K562 (cell line): ENCODE results near the gene NRCAM. TPM values are rescaled to one million over a fixed set of nuclear protein-coding genes. Genes with fewer than 3 reads are reported as not detected.

ENCODE experiments used
- ATAC-seq: fragments of 200-7000 bp; cut with Tn5 transposase; 3 replicates; pipeline ENCODE4 v1.9.1; 2020; ENCODE audit warnings: moderate library complexity
- BruUV-seq: library from RNA; stranded (reverse); fragments of 400-500 nt; replicated peaks from 2 replicates; lab custom pipeline; 2021; lab: Mats Ljungman, UMichigan
- CTCF ChIA-PET: fragments of 300-600 bp; formaldehyde crosslinking; extraction: SDS; loops from one replicate; lab custom pipeline; 2021; ENCODE audit warnings: low intra/inter-chr PET ratio; lab: Yijun Ruan, JAX
- POLR2A ChIA-PET: fragments of 300-600, 350-650 bp; sonication (Branson Sonifier 250); formaldehyde crosslinking; extraction: SDS; loops from one replicate; lab custom pipeline; 2021; ENCODE audit warnings: antibody characterized with exemption, inconsistent platforms; lab: Yijun Ruan, JAX
- DNase-seq, 4 experiments: peaks; one replicate each; pipeline versions ENCODE4 v3.0.0 to v3.0.0-alpha.2; 2011 to 2018; ENCODE audit warnings: low spot score in 3 of 4, mixed read lengths in 3 of 4; ENCODE audit errors: extremely low read depth in 1 of 4
- FAIRE-seq: peaks from 2 replicates; lab custom pipeline; 2011; peaks lifted over from hg19 to GRCh38; lab: Jason Lieb, UNC
- H2AFZ ChIP-seq: 2 replicates; pipeline ENCODE4 v1.6.0; 2011; ENCODE audit warnings: low read depth, low read length, control low read depth, inconsistent platforms
- H3K27ac ChIP-seq: fragments of 200-600 bp; 3 replicates; pipeline ENCODE4 v1.8.0; 2011; ENCODE audit warnings: low read depth, mild to moderate bottlenecking, control low read depth, inconsistent platforms, low read length, moderate library complexity, mixed read lengths; ENCODE audit errors: extremely low read depth
- H3K27me3 ChIP-seq, 2 experiments: fragments of 300-600 bp in 1 of 2; 2 replicates in 1 of 2; 3 replicates in 1 of 2; pipeline versions ENCODE4 v1.6.0 to v1.8.0; 2011; ENCODE audit warnings: inconsistent platforms in 2 of 2, low read length in 2 of 2, mild to moderate bottlenecking in 1 of 2, mixed read lengths in 1 of 2, moderate library complexity in 1 of 2; ENCODE audit not compliant: control insufficient read depth in 2 of 2, insufficient read depth in 2 of 2
- H3K36me3 ChIP-seq: fragments of 300-600 bp; 3 replicates; pipeline ENCODE4 v1.8.0; 2011; ENCODE audit warnings: mild to moderate bottlenecking, low read length, inconsistent platforms; ENCODE audit not compliant: control insufficient read depth, insufficient read depth
- H3K4me1 ChIP-seq, 2 experiments: fragments of 200-600 bp in 1 of 2; replicated peaks in 1 of 2; 2 replicates in 1 of 2; 3 replicates in 1 of 2; pipeline versions ENCODE4 v1.5.1 to v1.8.0; 2011; ENCODE audit warnings: inconsistent platforms in 2 of 2, low read length in 2 of 2, mild to moderate bottlenecking in 1 of 2, mixed read lengths in 1 of 2, moderate library complexity in 1 of 2; ENCODE audit not compliant: control insufficient read depth in 2 of 2, insufficient read depth in 2 of 2
- H3K4me2 ChIP-seq: 2 replicates; pipeline ENCODE4 v1.6.1; 2011; ENCODE audit warnings: low read length, control low read depth, inconsistent platforms, mixed read lengths; ENCODE audit not compliant: insufficient read depth
- H3K4me3 ChIP-seq: fragments of 200-600 bp; sonication (generic), shearing (Covaris generic); 2 replicates; pipeline ENCODE4 v1.5.1; 2016; ENCODE audit warnings: control low read depth, inconsistent platforms
- H3K79me2 ChIP-seq: fragments of 200-600 bp; 3 replicates; pipeline ENCODE4 v1.8.0; 2011; ENCODE audit warnings: low read length, inconsistent platforms; ENCODE audit not compliant: control insufficient read depth, insufficient read depth
- H3K9ac ChIP-seq, 2 experiments: 2 replicates each; pipeline versions ENCODE4 v1.6.0 to v1.6.1; 2011; ENCODE audit warnings: low read depth in 2 of 2, low read length in 2 of 2, control low read depth in 1 of 2, inconsistent platforms in 1 of 2, mild to moderate bottlenecking in 1 of 2, mixed read lengths in 1 of 2; ENCODE audit not compliant: insufficient read depth in 1 of 2
- H3K9me1 ChIP-seq: one replicate; pipeline ENCODE4 v1.6.0; 2011; ENCODE audit warnings: inconsistent platforms, mild to moderate bottlenecking, low read length, moderate library complexity; ENCODE audit not compliant: control insufficient read depth, insufficient read depth
- H3K9me3 ChIP-seq: replicated peaks from 2 replicates; pipeline ENCODE4 v1.5.1; 2011; ENCODE audit warnings: low read depth, low read length, inconsistent platforms; ENCODE audit not compliant: control insufficient read depth, insufficient read depth
- H4K20me1 ChIP-seq: replicated peaks from 2 replicates; pipeline ENCODE4 v1.6.1; 2011; ENCODE audit warnings: low read length, inconsistent platforms, mixed read lengths; ENCODE audit not compliant: control insufficient read depth, insufficient read depth
- BACH1 ChIP-seq: fragments of 200-800 bp; sonication (Bioruptor generic); IDR thresholded peaks from 2 replicates; pipeline ENCODE4 v1.6.1; 2016; ENCODE audit warnings: missing genetic modification characterization, missing compliant biosample characterization
- FOXA1 ChIP-seq: fragments of 450-650 bp; IDR thresholded peaks from 2 replicates; pipeline ENCODE4 v1.6.1; 2016; ENCODE audit warnings: mild to moderate bottlenecking, borderline replicate concordance
- JUN ChIP-seq, 2 experiments: sonication (generic) in 1 of 2; formaldehyde crosslinking in 1 of 2; IDR thresholded peaks; 2 replicates each; pipeline versions ENCODE4 v1.6.1 to v1.8.0; 2012 to 2022; ENCODE audit warnings: borderline replicate concordance in 2 of 2, mild to moderate bottlenecking in 2 of 2, improper control_type of control experiment in 1 of 2, low read depth in 1 of 2, low read length in 1 of 2, missing genetic modification reagents in 1 of 2
- PTRF ChIP-seq: fragments of 450-650 bp; IDR thresholded peaks from 2 replicates; pipeline ENCODE4 v1.6.1; 2016; ENCODE audit warnings: mild to moderate bottlenecking, missing genetic modification characterization, missing compliant biosample characterization
- RBM17 ChIP-seq: fragments of 200-400 bp; formaldehyde crosslinking; IDR thresholded peaks from 2 replicates; pipeline ENCODE4 v1.6.1; 2017; ENCODE audit warnings: low read depth, mild to moderate bottlenecking, low read length, borderline replicate concordance
- RNF2 ChIP-seq: sonication (generic); IDR thresholded peaks from 2 replicates; pipeline ENCODE4 v1.6.1; 2016
- ZNF184 ChIP-seq: sonication (generic); formaldehyde crosslinking; IDR thresholded peaks from 2 replicates; pipeline ENCODE4 v1.5.0; 2020; ENCODE audit warnings: missing genetic modification reagents
- ZNF740 ChIP-seq, 3 experiments: fragments of 200-800 bp in 1 of 3; sonication (Bioruptor generic) in 1 of 3; sonication (generic) in 1 of 3; formaldehyde crosslinking in 1 of 3; IDR thresholded peaks; 2 replicates each; pipeline versions ENCODE4 v1.6.1 to v1.8.0; 2016 to 2022; ENCODE audit warnings: mild to moderate bottlenecking in 2 of 3, missing compliant biosample characterization in 2 of 3, missing genetic modification characterization in 2 of 3, missing genetic modification reagents in 1 of 3
- WGBS: fragments of 100-300 bp; shearing (Covaris generic); methylation state at CpG from one replicate; pipeline ENCODE4 v1.1.6; 2016; ENCODE audit warnings: low coverage, mixed read lengths; ENCODE audit not compliant: insufficient coverage; ENCODE audit errors: missing lambda C conversion rate; 5-methylcytosine and 5-hydroxymethylcytosine counted together
- in situ Hi-C: fragments of 300-500 bp; cut with MboI; formaldehyde crosslinking; loops from 4 replicates; pipeline ENCODE4 v1.15.0; 2018; ENCODE audit warnings: inconsistent platforms, mixed read lengths
- intact Hi-C: fragments of 100-400 bp; cut with micrococcal nuclease; formaldehyde crosslinking; loops from 2 replicates; pipeline ENCODE4 v1.14.2; 2022
- polyA plus RNA-seq, 8 experiments: library from polyadenylated mRNA; depleted of rRNA in 4 of 8; stranded (reverse) in 5 of 8; unstranded in 3 of 8; fragments of >200 nt; fragmentation: Nextera tagmentation in 2 of 8; fragmentation: Illumina TruSeq in 1 of 8; extraction: Ambion mirVana in 2 of 8; extraction: Trizol in 1 of 8; gene quantifications; 2 replicates each; pipeline versions ENCODE4 v1.2.1 to v1.2.3, GENCODE V29; 2011 to 2014; ENCODE audit warnings: inconsistent platforms in 1 of 8, missing spikeins in 1 of 8
- total RNA-seq, 7 experiments: library from RNA; depleted of rRNA in 6 of 7; stranded (reverse); fragments of >200 nt in 6 of 7; fragmentation: Illumina TruSeq in 2 of 7; extraction: Trizol in 2 of 7; gene quantifications; 2 replicates each; pipeline versions ENCODE4 v1.2.1 to v1.2.3, GENCODE V29; 2011 to 2021; ENCODE audit warnings: low replicate concordance in 1 of 7
- TF ChIP-seq, protein P1 (sequence below): fragments of 450-650 bp; IDR thresholded peaks from 2 replicates; pipeline ENCODE4 v1.6.1; 2016; ENCODE audit warnings: mild to moderate bottlenecking
- TF ChIP-seq, protein P2 (sequence below): fragments of 250-450 bp; sonication (Bioruptor Pico); IDR thresholded peaks from 2 replicates; pipeline ENCODE4 v1.4.0; 2020; ENCODE audit warnings: borderline replicate concordance

NRCAM gene
- total and polyA plus RNA-seq, 9 of the 15 experiments (the other 6 are each of a cell fraction or from before 2014, with no cell fraction given): 0.03 to 0.54 (median 0.12) TPM; not detected in 1

DNA sequence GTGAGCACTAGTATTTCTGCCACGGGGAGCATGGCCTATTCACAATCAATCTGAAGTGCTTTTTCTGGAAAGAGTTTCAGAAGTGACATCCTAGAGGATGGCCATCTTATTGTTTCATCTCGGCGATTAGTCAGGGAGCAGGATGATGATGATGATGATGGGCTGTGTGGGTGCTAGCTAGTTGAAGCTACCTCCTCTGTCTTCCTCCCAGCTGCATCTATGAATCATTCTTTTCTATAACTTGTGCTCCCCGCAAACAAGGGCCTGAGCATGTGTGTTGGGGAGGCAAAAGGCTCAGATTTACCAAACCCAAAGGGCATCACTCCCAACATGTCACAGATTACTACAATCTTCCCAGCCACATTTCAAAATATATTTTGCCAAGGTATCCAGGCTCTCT is 207.4 kb downstream of the NRCAM start (continued):
- TF ChIP-seq, protein P1, sequence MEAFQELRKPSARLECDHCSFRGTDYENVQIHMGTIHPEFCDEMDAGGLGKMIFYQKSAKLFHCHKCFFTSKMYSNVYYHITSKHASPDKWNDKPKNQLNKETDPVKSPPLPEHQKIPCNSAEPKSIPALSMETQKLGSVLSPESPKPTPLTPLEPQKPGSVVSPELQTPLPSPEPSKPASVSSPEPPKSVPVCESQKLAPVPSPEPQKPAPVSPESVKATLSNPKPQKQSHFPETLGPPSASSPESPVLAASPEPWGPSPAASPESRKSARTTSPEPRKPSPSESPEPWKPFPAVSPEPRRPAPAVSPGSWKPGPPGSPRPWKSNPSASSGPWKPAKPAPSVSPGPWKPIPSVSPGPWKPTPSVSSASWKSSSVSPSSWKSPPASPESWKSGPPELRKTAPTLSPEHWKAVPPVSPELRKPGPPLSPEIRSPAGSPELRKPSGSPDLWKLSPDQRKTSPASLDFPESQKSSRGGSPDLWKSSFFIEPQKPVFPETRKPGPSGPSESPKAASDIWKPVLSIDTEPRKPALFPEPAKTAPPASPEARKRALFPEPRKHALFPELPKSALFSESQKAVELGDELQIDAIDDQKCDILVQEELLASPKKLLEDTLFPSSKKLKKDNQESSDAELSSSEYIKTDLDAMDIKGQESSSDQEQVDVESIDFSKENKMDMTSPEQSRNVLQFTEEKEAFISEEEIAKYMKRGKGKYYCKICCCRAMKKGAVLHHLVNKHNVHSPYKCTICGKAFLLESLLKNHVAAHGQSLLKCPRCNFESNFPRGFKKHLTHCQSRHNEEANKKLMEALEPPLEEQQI: no peak
- TF ChIP-seq FOXA1 (no peak), ZNF184 (CRISPR knock-in tag) (no peak)
- TF ChIP-seq, all 486 proteins: peak for 0

GRCh38 chr7:108248418-108248817 is 207.8 kb downstream of the NRCAM start:
- in situ Hi-C loops (no loop called here), intact Hi-C loops (no loop called here)
- peaks cover 11 to 42% of the 10 kb centered on the region in 2 experiments for H3K4me1 ChIP-seq
- H3K9me1 ChIP-seq: no peaks in the 10 kb centered on the region
- BruUV-seq: no TSS peak
- ATAC-seq (no peak), FAIRE-seq (no peak), DNase-seq (no peak)
- peak overlapping the region; percentile 69 for H2AFZ ChIP-seq
- H3K79me2 ChIP-seq: no peaks in the 10 kb centered on the region
- no peak overlapping the region for H3K27ac ChIP-seq
- ChIA-PET CTCF (no interaction called here), POLR2A (no interaction called here)
- no peak overlapping the region for H3K9ac ChIP-seq
- H3K4me3 ChIP-seq: no peak overlapping the region
- H3K36me3 ChIP-seq: no peaks in the 10 kb centered on the region
- H4K20me1 ChIP-seq: no peaks in the 10 kb centered on the region
- H3K4me2 ChIP-seq: no peak overlapping the region
- no peaks in the 10 kb centered on the region for H3K27me3 ChIP-seq
- no peaks in the 10 kb centered on the region; the same call in 1 of the 2 replicates for H3K9me3 ChIP-seq
- WGBS: 52% methylated on average over 2 of the region's 2 CpGs
- TF ChIP-seq RNF2 (no peak), PTRF (tag) (peak; percentile 59), BACH1 (tag) (peak; percentile 24; the same call in 1 of the 2 replicates), ZNF740 (CRISPR knock-in tag; IDR thresholded peaks at IDR 0.05) (no peak), ZNF740 (tag; IDR thresholded peaks at IDR 0.05) (peak in 1 of 2 experiments; percentile 57; a peak in 1 of 4 replicates), JUN (IDR thresholded peaks at IDR 0.05; ENCODE audit: borderline replicate concordance, low read depth, low read length) (no peak), JUN (CRISPR knock-in tag; IDR thresholded peaks at IDR 0.05; ENCODE audit: borderline replicate concordance) (0 out of 2 replicates have a peak, but pooled peaks have one; percentile 23), RBM17 (no peak)
- TF ChIP-seq, protein P2, sequence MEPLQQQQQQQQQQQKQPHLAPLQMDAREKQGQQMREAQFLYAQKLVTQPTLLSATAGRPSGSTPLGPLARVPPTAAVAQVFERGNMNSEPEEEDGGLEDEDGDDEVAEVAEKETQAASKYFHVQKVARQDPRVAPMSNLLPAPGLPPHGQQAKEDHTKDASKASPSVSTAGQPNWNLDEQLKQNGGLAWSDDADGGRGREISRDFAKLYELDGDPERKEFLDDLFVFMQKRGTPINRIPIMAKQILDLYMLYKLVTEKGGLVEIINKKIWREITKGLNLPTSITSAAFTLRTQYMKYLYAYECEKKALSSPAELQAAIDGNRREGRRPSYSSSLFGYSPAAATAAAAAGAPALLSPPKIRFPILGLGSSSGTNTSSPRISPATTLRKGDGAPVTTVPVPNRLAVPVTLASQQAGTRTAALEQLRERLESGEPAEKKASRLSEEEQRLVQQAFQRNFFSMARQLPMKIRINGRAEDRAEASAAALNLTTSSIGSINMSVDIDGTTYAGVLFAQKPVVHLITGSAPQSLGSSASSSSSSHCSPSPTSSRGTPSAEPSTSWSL: no peak
